AG09319 (cell line): ENCODE results near the gene ZDHHC5.
A peak's percentile ranks its signal among the peaks of the same experiment; 100 is the strongest.

Experiments
- DNase-seq: peaks from one replicate; pipeline ENCODE4 v3.0.0-alpha.2; 2010; ENCODE audit warnings: low read depth; ENCODE audit errors: extremely low read depth
- TF ChIP-seq, protein P1 (sequence below): IDR thresholded peaks from 2 replicates; pipeline ENCODE4 v1.5.1; 2011; ENCODE audit warnings: low read depth, mild to moderate bottlenecking, inconsistent platforms, low read length, moderate library complexity

Gene ZDHHC5, protein sequence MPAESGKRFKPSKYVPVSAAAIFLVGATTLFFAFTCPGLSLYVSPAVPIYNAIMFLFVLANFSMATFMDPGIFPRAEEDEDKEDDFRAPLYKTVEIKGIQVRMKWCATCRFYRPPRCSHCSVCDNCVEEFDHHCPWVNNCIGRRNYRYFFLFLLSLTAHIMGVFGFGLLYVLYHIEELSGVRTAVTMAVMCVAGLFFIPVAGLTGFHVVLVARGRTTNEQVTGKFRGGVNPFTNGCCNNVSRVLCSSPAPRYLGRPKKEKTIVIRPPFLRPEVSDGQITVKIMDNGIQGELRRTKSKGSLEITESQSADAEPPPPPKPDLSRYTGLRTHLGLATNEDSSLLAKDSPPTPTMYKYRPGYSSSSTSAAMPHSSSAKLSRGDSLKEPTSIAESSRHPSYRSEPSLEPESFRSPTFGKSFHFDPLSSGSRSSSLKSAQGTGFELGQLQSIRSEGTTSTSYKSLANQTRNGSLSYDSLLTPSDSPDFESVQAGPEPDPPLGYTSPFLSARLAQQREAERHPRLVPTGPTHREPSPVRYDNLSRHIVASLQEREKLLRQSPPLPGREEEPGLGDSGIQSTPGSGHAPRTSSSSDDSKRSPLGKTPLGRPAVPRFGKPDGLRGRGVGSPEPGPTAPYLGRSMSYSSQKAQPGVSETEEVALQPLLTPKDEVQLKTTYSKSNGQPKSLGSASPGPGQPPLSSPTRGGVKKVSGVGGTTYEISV

DNA sequence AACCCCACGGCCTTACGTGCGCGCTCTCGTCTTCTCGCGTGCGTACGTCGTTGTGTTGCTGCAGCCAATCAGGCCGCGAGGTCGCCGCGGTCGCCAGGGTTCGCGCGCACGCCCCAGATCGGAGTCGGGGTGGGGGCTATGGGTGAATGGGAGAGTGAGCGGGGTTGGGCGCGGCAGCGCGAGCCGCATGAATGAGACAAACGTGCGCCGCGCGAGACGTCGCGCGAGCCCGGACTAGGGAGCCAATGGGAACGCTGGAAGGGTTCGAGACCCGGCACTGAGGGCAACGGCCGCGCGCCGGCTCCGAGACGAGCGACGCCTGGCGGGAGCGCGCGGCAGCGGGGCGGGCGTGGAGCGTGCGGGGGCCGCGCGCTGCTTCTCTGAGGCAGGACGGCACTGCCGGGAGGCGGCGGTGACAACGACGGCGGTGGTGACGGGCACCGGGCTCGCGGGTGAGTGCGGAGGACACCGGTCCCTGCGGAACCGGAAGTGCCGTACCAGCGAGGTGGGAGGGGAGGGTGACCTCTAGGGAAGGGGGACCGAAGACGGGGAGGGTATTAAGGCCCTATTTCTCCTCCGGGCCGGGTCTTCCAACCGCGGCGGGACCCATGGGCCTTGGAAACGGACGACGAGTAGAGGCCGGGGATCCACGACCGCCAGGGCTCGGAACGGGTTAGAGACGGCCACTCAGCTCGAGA, at the start of gene ZDHHC5:
ZDHHC5 (plus strand) TSS at position 379 of the 698 bp plus-strand sequence. CDS start 4,977 bp downstream, outside the sequence.
- peak; percentile 100 for DNase-seq
- TF ChIP-seq, protein P1, sequence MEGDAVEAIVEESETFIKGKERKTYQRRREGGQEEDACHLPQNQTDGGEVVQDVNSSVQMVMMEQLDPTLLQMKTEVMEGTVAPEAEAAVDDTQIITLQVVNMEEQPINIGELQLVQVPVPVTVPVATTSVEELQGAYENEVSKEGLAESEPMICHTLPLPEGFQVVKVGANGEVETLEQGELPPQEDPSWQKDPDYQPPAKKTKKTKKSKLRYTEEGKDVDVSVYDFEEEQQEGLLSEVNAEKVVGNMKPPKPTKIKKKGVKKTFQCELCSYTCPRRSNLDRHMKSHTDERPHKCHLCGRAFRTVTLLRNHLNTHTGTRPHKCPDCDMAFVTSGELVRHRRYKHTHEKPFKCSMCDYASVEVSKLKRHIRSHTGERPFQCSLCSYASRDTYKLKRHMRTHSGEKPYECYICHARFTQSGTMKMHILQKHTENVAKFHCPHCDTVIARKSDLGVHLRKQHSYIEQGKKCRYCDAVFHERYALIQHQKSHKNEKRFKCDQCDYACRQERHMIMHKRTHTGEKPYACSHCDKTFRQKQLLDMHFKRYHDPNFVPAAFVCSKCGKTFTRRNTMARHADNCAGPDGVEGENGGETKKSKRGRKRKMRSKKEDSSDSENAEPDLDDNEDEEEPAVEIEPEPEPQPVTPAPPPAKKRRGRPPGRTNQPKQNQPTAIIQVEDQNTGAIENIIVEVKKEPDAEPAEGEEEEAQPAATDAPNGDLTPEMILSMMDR, result peak; percentile 10

DNA sequence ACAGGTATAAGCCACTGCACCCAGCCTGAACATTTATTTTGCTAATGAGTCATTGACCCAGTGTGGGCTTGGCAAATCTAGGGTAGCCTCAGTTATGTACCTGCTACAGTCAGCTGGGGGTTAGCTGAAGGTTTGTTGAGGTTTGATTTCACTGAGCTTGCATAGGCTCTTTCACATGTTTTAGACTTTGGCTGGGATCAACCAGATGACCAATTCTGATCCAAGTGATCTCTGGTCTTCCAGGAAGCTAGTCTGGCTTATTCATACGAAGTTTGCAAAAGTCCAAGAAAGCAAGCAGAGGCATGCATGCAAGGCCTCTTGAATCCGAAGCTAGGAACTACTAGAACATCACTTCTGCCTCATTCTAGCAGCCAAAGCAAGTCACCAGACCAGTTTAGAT, 49.5 kb upstream of the ZDHHC5 start:
- TF ChIP-seq, protein P1, result no peak
- no peak for DNase-seq

DNA sequence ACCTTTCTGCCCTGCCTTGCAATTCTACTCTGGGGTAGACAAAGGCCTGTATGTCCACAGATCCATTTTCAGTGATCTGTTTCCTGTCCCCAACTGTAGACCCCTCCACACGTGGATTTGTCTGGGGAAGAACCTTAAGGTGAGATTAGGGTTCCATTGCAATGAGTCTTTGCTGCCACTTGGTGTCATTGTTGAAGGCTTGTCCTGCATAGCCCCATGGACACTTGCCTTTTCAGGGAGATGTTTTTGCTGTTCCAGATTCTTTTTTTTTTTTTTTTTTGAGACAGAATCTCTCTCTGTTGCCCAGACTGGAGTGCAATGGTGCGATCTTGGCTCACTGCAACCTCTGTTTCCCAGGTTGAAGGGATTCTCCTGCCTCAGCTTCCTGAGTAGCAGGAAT, 48.6 kb upstream of the ZDHHC5 start:
- TF ChIP-seq, protein P1, result no peak
- no peak for DNase-seq

DNA sequence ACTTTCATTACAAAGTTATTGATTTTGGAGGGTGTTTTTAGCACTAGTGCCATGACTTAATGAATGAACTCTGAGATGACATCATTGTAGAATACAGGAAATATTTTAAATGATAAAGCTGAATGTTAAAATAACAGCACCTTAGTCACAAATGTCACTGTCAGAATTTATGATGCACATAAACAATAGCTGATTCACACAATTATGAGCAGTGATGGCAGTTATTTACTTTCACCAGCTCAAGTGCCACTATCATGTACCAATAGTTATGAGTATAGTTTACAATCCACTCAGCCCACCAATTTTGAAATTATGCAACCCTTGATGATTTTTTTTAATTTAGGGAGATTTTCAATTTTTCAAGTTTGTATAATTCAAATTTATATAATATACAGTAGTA, 47.4 kb upstream of the ZDHHC5 start:
- DNase-seq, result no peak
- TF ChIP-seq, protein P1, result no peak

DNA sequence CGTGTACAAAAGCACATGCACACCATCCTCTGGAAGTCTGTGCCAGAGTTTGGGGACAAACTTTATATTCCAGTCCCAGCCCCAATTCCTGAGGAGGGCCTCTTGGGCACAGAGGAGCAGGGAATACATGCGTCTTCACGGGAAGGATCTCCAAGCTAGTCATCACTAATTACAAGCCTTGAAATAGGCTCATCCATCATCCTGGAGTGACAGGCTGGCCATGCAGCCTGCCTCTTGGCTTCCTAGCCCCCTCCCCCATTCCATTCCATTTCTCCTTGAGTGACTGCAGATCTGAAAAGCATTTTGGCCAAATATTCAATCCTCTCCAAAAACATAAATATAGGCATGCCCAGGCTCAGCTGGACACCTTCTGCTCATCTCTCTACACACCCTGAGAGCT, 45.7 kb upstream of the ZDHHC5 start:
- TF ChIP-seq, protein P1, result no peak

DNA sequence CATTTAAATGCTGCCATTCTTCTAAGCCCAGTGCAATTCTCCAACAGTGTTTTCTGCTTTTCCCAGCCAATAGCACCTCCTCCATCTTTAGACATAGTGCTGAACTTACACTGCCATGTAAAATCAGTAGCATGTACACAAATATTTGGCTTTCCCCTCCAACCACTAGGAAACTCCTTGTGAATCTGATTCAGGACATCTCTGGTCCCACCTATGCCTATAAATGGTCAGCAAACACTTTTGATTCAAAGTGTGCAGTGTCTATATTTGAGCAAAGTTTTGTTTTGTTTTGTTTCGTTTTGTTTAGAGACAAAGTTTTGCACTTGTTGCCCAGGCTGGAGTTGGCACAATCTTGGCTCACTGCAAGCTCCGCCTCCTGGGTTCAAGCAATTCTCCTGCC, 43.0 kb upstream of the ZDHHC5 start:
- TF ChIP-seq, protein P1, result no peak
- no peak for DNase-seq

More for the DNA sequence above, 45.7 kb upstream of the ZDHHC5 start:
- no peak for DNase-seq
